ENCODE measurements around the gene POLE4.
A peak's percentile ranks its signal among the peaks of the same experiment; 100 is the strongest.

The POLE4 gene

GRCh38 chr2:74958274-74959105, at the start of gene POLE4:
POLE4 (plus strand) TSS chr2:74958643; CDS start chr2:74958680, 37 bp downstream.
- DNase-seq (ENCODE audit: low read depth in 3 of 3) = peak; percentile 88 to 96 (median 91)

GRCh38 chr2:74908748-74909444, 49.5 kb upstream of the POLE4 start:
- no peak for DNase-seq (ENCODE audit: low read depth in 3 of 3)

- DNase-seq (ENCODE audit: low read depth in 3 of 3) = no peak
Observed at GRCh38 chr2:74910245-74910644, 48.2 kb upstream of the POLE4 start.

GRCh38 chr2:74911061-74911460, 47.4 kb upstream of the POLE4 start:
- no peak for DNase-seq (ENCODE audit: low read depth in 3 of 3)

- peak in 2 of 3 donors; percentile 11 to 13 for DNase-seq (ENCODE audit: low read depth in 3 of 3)
Observed at GRCh38 chr2:74915743-74916142, 42.7 kb upstream of the POLE4 start.

GRCh38 chr2:74916394-74916793, 42.0 kb upstream of the POLE4 start:
- no peak for DNase-seq (ENCODE audit: low read depth in 3 of 3)

GRCh38 chr2:74917702-74918619, 40.5 kb upstream of the POLE4 start:
- no peak for DNase-seq (ENCODE audit: low read depth in 3 of 3)

GRCh38 chr2:74919827-74920226, 38.6 kb upstream of the POLE4 start:
- DNase-seq (ENCODE audit: low read depth in 3 of 3) = peak; percentile 42 to 56 (median 43)

GRCh38 chr2:74921236-74921736, 37.2 kb upstream of the POLE4 start:
- DNase-seq (ENCODE audit: low read depth in 3 of 3) = no peak

- DNase-seq (ENCODE audit: low read depth in 3 of 3) = no peak
Observed at GRCh38 chr2:74922592-74923227, 35.7 kb upstream of the POLE4 start.

GRCh38 chr2:74924463-74925265, 33.8 kb upstream of the POLE4 start:
- no peak for DNase-seq (ENCODE audit: low read depth in 3 of 3)

GRCh38 chr2:74925361-74925786, 33.1 kb upstream of the POLE4 start:
- DNase-seq (ENCODE audit: low read depth in 3 of 3) = no peak

GRCh38 chr2:74927621-74928020, 30.8 kb upstream of the POLE4 start:
- DNase-seq (ENCODE audit: low read depth in 3 of 3) = no peak

GRCh38 chr2:74930811-74931486, 27.5 kb upstream of the POLE4 start:
- no peak for DNase-seq (ENCODE audit: low read depth in 3 of 3)

- DNase-seq (ENCODE audit: low read depth in 3 of 3) = no peak
Observed at GRCh38 chr2:74931940-74932339, 26.5 kb upstream of the POLE4 start.

- no peak for DNase-seq (ENCODE audit: low read depth in 3 of 3)
Observed at GRCh38 chr2:74935975-74936391, 22.5 kb upstream of the POLE4 start.

GRCh38 chr2:74937221-74937880, 21.1 kb upstream of the POLE4 start:
- no peak for DNase-seq (ENCODE audit: low read depth in 3 of 3)

GRCh38 chr2:74938264-74938663, 20.2 kb upstream of the POLE4 start:
- no peak for DNase-seq (ENCODE audit: low read depth in 3 of 3)
